Measurements from ENCODE around the gene OTUB2.

OTUB2 gene

DNA sequence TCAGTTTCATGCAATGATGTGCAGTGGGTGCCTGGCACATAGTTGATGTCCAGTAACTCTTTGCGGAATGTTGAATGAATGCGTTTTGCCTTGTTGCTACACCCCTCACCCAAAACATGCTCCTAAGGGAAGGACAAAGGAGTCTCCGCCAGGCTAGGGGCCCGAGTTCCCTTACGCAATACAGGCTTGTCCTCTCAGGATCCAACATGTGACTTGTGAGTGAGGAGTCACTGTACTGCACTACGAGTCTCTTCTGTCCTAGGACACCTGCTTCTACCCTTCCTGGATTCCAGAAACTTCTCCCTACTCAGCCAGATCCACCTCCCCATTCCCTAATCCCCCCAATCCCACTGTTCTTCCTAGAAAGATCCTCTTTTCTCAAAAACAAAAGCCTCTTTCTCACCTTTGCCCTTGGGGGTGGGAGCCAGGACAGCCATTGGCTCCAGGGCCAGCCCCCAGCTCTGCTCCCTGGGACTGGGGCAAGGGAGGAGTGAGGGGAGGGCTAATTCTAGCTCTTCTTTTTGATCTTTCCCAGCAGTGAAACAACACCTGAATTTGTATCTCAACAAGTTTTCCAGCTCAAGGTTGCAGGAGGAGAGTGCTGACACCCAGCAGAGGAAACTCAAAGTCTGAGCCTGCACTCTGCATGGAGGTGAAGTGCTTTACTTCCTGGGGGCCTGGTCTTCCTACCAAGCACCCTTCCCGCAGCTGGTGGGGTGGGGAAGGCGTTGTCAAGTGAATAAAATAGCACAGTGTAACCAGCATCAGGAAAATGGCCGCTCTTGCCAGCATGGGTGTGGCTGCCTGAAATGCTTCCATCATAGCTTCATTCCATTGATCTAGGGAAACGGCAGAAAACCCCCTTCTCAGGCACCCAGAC, 3.4 kb upstream of the OTUB2 start:
- Histone ChIP-seq H3K4me3 (ENCODE audit: low read depth, low read length) (no peak overlapping the region), H3K79me2 (no peaks in the 10 kb centered on the region), H3K9me3 (ENCODE audit: control insufficient read depth, low read length) (no peaks in the 10 kb centered on the region), H3K9ac (no peak overlapping the region), H3K27me3 (ENCODE audit: control insufficient read depth, insufficient read depth, low read length) (no peaks in the 10 kb centered on the region), H2AFZ (no peak overlapping the region), H3K4me1 (peaks cover 3% of the 10 kb centered on the region), H3K27ac (no peak overlapping the region), H3K4me2 (ENCODE audit: low read length) (no peak overlapping the region), H3K36me3 (ENCODE audit: control insufficient read depth, insufficient read depth, low read length) (no peaks in the 10 kb centered on the region)
- TF ChIP-seq, protein P1, sequence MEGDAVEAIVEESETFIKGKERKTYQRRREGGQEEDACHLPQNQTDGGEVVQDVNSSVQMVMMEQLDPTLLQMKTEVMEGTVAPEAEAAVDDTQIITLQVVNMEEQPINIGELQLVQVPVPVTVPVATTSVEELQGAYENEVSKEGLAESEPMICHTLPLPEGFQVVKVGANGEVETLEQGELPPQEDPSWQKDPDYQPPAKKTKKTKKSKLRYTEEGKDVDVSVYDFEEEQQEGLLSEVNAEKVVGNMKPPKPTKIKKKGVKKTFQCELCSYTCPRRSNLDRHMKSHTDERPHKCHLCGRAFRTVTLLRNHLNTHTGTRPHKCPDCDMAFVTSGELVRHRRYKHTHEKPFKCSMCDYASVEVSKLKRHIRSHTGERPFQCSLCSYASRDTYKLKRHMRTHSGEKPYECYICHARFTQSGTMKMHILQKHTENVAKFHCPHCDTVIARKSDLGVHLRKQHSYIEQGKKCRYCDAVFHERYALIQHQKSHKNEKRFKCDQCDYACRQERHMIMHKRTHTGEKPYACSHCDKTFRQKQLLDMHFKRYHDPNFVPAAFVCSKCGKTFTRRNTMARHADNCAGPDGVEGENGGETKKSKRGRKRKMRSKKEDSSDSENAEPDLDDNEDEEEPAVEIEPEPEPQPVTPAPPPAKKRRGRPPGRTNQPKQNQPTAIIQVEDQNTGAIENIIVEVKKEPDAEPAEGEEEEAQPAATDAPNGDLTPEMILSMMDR (IDR thresholded peaks at IDR 0.05): no peak

DNA sequence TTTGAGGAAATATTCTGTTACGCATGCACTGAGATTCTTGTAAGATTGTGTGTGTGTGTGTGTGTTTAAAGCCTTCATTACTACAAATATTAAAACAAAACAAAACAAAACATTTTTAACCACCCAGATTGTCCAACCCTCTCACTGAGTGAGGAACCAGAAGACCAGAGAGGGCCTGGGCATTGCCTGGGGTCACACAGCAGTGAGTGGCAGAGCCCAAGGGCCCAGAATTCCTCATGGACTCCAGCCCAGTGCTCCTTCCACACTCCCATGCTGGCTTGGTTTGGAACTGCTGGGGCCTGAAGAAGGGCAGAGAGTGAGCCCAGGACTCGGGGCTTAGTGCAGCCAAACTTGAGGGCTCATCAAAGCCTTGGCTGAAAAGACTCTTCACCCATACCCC, 1.6 kb upstream of the OTUB2 start:
- H3K4me3 ChIP-seq (ENCODE audit: low read depth, low read length): no peak overlapping the region
- TF ChIP-seq, protein P1 (IDR thresholded peaks at IDR 0.05): no peak
- H2AFZ ChIP-seq: no peak overlapping the region
- no peak overlapping the region for H3K4me2 ChIP-seq (ENCODE audit: low read length)
- H3K27me3 ChIP-seq (ENCODE audit: control insufficient read depth, insufficient read depth, low read length): no peaks in the 10 kb centered on the region
- H3K27ac ChIP-seq: no peak overlapping the region
- H3K9me3 ChIP-seq (ENCODE audit: control insufficient read depth, low read length): no peaks in the 10 kb centered on the region
- no peak overlapping the region for H3K9ac ChIP-seq
- peaks cover 3% of the 10 kb centered on the region for H3K4me1 ChIP-seq
- no peaks in the 10 kb centered on the region for H3K79me2 ChIP-seq
- H3K36me3 ChIP-seq (ENCODE audit: control insufficient read depth, insufficient read depth, low read length): no peaks in the 10 kb centered on the region

DNA sequence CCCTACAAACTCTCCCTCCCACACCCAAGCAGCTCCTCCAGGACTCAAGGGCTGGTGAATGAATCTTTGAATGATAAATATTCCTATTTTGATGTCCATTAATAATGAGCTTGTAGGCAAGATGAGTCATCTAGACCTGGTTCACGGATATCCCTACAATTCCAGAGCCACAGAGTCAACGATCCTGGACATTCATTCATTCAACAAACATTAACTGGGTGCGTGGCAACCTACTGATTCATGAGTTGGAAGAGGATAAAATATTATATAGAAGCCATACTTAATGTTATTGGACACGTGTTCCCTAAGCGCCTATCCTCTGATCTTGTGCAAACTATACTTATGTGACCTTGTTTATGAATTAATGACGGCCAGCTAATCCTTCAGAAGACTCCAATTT, 420 bp upstream of the OTUB2 start:
- H2AFZ ChIP-seq: peak overlapping the region; percentile 68
- peak overlapping the region; percentile 59 for H3K4me3 ChIP-seq (ENCODE audit: low read depth, low read length)
- peak overlapping the region; percentile 82 for H3K4me2 ChIP-seq (ENCODE audit: low read length)
- H3K4me1 ChIP-seq: peaks cover 3% of the 10 kb centered on the region
- H3K27ac ChIP-seq: no peak overlapping the region
- H3K36me3 ChIP-seq (ENCODE audit: control insufficient read depth, insufficient read depth, low read length): no peaks in the 10 kb centered on the region
- TF ChIP-seq, protein P1 (IDR thresholded peaks at IDR 0.05): no peak
- no peaks in the 10 kb centered on the region for H3K79me2 ChIP-seq
- H3K9me3 ChIP-seq (ENCODE audit: control insufficient read depth, low read length): no peaks in the 10 kb centered on the region
- H3K9ac ChIP-seq: no peak overlapping the region
- no peaks in the 10 kb centered on the region for H3K27me3 ChIP-seq (ENCODE audit: control insufficient read depth, insufficient read depth, low read length)

DNA sequence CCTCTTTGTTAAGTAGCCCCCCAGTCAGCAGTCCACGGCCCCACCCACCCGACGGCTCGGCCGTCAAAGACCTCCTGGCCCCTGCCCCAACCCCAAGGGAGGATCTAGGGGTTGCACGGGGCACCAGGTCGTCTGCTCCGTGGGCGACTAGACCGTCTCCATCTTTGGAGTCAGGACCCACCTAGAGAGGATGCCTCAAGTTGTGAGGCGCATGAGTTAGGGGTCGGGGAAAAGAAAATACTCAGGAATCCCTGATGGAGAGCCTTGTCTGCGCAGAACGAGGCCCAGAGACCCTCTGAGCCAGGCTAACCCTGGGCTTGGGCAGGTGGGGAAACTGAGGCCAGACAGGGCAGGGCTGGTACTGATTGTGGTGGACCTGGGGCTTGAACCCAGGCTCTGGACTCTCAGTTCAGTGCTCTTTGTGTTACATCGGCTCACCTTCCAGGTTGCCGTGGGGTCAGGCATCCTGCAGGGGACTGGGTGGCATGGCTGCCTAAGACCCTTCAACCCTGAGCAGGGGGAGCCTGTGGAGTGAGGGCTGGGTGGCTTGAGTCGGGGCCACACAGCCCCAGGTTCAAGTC, 839 bp downstream of the OTUB2 start:
- Histone ChIP-seq H3K4me3 (ENCODE audit: low read depth, low read length) (peak overlapping the region; percentile 59), H3K4me2 (ENCODE audit: low read length) (peak overlapping the region; percentile 82), H3K36me3 (ENCODE audit: control insufficient read depth, insufficient read depth, low read length) (no peaks in the 10 kb centered on the region), H3K4me1 (peaks cover 3% of the 10 kb centered on the region), H3K9ac (no peak overlapping the region), H3K27me3 (ENCODE audit: control insufficient read depth, insufficient read depth, low read length) (no peaks in the 10 kb centered on the region), H3K27ac (no peak overlapping the region), H3K79me2 (no peaks in the 10 kb centered on the region), H2AFZ (peak overlapping the region; percentile 68), H3K9me3 (ENCODE audit: control insufficient read depth, low read length) (no peaks in the 10 kb centered on the region)
- TF ChIP-seq, protein P1 (IDR thresholded peaks at IDR 0.05): no peak

All from parathyroid adenoma (tissue), 2 donors.